ENCODE measurements around the gene ISYNA1.

The ISYNA1 gene

DNA sequence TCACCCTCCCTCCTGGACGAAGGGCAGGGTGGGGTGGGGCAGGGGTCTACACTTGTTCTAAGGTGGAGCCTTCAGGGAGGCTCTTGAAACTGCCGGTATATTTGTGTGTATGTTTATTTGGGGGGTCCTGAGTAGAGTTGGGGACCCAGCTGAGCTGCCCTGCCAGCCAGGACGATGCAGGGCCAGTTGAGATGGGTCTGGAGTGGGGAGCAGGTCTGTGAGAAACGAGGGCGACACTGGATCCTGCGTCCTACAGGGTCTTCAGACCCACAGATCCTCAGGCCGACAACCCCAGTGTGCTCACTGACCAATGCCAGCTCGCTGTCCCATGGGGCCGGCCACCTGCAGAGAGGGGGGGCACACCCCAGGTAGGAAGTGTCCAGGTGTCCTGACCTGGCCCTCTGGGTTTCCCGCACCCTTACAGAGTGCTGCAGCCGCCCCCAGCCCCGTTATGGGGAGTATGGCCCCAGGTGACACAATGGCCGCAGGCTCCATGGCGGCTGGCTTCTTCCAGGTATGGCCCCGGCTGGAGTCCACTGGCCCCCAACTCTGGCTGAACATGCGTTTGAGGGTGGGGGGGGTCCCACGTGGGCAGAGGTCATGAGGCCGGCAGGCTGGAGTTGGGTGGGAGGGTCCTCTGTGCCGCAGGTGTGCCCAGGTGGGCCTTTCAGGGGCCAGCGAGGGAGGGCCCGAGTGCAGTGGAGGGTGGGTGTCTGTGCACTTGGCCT lies 7.4 kb downstream of the ISYNA1 start:
- DNase-seq, result no peak

DNA sequence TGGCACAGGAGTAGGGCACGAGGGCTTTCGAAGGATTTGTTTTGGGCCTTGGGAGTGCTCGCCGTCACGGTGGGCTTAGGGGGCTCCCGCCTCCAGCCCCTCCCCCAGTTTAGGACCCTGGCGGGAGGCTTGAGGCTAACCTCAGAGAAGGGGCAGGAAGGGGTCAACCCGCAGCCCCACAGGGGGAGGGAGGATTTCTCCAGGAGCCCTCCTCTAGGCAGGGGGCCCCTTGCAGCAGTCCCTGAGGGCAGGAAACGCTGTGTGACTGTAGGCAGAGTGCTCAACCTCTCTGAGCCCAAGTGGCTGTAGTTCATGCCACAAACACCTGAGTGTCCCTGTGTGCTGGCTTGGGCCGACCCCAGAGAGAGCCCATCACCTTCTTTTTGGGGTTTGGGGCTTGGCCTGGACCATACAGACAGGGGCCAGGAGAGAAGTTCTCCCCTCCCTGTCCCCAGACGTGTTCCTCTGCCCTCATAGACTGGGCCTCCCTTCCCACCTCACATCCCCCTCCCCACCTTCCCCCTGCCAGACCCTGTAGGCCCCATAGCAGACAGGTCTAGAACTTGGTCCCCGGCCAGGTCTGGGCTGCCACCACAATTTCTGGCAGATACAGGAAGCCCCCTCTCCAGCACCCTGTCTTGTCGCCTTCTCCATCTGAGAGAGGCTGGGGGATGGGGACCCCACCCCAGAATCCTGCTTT lies 8.1 kb downstream of the ISYNA1 start:
- no peak for DNase-seq

DNA sequence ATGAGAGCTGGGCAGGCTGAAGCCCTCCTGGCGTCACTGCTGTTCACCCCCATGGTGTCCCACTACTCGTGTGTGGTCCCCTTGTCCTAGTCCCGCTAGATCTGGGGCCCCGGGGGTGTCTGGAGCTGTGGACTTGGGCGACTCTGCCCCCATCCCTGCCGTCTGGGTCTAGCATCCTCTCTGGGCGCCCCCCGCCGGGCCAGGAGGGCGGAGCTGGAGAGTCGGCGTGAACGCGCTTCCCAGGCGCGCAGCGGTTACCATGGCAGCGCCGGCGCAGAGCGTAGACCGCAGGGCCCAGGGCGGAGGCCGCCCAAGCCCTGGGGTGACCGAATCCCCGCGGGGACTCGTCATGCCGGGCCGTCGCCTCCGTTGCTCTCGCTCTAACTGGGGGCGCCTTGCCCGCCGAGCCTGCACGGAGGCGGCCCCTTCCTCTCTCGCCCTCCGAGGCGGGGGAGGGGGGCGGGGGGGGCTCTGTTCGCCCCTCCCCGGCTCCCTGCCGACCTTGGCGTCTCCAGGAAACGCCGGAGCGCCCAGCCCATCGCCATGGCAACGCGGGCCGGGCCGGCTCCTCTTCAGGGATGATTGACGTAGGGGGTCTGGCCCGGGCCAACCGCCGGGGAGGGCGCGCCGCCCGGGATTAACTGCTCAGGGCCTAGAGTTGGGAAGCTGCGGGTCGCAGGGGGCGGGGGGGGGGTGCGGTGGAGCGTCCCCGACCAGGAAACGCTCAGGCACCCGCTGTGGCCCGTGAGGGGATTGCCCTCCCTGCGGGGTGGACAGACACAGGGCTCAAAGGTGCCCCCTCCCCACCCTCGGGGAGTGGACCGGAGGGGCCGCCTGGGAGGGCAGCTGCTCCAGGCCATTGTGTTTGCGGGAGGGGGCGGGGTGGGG lies 8.9 kb downstream of the ISYNA1 start:
- DNase-seq, result no peak

DNA sequence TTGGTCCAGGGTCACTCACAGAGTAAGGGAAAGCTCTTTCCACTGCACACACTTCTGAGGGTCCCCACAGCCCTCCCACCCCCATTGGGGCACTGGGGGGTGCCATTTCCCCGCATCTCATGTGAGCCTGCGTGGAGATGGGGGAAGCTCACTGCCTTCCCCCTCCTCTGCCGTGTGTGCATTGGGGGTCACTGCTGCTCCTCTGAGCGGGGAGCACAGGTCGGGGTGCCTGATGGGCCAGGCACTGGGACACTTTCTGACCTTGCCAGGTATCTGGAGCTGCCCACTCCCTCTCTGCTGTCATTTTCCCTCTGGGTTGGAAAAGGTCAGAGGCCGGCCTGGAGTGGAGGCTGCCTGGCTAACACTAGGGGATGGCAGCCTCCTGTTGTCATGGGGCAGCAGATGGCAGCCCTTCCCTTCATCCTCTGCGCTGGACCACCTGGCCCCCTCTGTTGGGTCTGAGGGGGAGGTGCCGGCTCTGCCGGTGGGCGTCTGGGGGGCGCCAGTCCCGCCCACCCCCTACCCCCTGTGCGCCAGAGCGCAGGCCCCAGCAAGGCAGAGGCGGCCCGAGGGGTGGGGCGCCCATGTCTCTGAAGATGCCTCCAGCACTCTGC lies 9.7 kb downstream of the ISYNA1 start:
- no peak for DNase-seq

DNA sequence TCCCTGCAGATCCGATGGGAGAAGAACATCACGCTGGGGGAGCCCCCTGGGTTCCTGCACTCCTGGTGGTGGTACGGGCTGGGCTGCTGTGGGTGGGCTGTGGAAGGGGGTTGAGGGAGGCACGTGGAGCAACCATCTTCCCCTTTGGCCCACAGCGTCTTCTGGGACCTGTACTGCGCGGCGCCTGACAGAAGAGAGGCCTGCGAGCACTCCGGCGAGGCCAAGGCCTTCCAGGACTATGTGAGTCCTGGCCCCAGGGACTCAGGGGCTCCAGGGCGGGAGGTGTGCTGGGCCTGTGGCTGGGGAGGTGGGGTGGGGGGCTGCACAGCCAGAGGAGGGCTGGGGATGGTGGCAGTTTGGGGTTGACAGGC lies 10.2 kb downstream of the ISYNA1 start:
- DNase-seq, result no peak

DNA sequence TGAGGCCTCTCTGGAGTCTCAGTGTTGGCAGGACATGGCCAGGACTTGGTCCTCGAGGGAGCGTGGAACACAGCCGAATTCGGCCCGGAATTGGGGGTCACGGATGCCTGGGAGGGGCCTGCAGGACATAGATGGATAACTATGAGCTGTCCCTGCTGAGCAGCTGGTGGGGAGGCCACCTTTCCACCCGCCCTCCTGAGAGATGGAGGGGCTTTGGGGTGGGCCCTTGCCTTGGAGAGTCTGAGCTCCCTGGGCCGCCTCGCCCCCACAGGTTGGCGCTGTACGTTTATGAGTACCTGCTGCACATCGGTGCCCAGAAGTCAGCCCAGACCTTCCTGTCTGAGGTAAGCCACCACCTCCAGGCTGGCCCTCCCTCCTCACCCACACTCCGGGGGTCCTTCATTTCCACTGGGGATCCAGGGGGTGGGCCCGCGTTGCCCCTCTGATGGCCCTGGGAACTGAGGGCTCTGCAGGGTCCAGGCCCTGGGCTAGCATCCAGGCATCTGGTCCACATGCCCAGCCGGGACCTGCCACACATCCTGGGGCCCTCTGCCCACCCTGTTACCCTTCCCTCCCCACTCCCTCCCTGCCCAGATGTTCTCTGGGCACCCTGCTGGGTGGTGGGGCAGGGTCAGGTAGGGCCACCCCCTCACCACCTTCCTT lies 10.7 kb downstream of the ISYNA1 start:
- no peak for DNase-seq

DNA sequence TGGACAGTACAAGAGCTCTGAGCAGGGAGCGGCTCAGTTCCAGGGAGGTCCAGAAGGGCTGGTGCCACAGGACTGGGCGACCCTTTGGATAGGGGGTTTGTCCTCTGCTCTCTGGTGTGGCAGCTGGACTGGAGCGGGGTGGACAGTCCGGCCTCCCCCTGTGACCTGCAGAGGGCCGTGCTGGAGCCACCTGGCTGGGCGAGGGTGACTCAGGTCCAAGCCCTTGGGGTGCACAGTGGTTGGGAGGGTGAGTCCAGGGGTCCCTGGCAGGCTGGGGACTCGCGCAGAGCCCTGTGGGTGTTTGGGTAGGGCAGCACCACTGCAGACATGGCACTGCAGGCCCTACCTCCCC lies 11.5 kb downstream of the ISYNA1 start:
- DNase-seq, result no peak

DNA sequence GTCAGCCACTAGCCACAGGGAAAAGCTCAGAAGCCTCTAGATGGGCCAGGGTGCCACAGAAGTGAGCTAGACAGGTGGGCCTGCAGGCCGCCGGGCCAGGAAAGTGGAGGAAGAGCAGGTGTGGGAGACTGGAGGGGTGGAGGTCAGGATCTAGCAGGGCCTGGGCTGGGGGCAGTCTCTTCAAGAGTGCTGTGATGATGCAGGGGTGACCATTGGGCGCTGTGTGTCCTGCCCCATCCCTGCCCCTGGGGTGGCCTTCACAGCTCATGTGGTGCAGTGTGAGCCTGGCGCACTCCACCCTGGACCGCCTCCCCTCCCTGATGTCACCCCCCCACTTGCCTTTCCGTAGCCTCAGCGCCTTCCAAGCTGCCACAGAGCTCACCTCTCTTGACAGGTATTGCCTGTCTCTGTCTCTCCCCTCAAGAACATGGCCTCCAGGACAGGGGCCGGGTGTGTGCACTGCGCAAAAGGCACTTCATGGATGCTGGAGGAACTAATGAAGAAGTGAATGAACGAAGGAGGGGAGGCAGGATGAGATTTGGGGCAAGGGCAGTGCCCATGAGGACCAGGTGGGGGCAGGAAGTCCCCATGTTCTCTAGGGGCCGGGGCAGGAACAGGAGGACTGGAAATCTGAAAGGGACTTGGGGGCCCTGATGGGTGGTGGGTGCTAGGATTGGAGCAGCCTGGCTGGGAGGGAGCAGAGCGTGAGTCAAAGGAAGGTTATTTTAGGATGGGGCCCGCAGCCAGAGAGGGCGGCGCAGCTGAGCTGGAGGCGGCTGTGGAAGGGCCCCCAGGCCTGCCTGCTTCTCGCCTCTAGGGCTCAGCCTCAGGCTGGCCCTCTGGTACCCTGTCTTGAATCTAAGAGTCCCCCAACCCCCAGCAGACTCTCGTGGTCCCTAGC lies 12.2 kb downstream of the ISYNA1 start:
- DNase-seq, result no peak

DNA sequence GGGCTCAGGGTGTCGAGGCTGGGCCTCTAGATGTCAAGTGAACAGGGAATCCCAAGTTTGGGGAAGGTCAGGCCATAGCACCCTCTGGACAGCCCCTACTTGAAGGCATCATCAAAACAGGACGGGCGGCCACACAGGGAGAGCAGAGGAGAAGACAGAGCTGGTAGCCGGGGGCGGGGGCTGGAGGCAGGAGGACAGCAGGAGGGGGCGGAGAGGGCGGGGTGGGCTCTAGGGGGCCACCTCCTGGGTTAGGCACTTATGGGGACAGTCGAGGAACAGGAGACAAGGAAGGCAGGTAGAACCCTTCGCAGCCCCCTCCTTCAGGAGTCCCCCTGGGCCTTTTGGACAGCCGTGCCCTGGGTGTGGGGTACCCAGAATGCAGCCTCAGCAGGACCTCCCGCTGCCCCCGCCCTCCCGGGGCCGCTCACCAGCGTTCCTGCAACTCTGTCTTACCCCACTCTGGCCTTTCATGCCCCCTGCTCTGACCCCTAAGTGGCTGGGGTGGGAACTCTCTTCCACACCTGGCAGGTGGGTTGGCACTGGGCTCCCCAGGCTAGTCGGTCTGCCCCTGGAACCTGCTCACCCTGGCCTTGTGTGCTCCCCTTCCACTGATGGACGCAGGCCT lies 12.9 kb downstream of the ISYNA1 start:
- DNase-seq, result no peak

DNA sequence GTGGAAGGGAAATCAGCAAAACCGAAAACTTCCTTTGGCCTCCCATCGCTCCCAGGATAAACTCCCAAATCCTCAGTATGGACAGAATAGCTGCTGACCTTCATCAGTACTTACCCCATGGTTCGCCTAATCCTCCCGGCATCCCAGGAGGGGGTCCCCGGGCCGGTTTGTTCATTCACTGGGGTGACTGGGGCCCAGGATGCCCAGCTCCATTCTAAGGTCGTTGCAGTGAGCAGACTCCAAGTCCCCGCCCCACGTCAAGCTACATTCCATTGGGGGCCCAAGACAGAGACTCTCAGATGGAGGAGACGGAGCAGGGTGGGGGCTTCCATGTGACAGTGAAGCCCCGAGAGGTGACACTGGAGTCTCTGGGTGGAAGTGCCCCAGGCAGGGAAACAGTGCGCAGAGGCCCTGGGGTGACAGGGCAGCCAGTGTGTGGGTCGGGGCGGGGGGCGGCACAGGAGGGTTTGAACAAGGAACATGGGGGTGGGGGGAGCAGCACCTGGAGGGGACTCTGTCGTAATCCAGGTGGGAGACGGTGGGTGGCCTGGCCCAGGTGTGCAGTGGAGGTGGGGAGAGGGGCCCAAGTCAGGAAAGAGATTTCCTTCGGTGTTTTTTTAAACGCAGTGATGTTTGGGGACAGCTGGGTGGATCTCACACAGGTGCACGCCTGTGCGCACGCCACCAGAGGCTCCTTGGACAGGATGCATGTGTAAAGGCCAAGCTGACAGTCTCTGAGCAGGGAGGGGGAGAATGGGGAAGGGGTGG lies 13.6 kb downstream of the ISYNA1 start:
- no peak for DNase-seq

DNA sequence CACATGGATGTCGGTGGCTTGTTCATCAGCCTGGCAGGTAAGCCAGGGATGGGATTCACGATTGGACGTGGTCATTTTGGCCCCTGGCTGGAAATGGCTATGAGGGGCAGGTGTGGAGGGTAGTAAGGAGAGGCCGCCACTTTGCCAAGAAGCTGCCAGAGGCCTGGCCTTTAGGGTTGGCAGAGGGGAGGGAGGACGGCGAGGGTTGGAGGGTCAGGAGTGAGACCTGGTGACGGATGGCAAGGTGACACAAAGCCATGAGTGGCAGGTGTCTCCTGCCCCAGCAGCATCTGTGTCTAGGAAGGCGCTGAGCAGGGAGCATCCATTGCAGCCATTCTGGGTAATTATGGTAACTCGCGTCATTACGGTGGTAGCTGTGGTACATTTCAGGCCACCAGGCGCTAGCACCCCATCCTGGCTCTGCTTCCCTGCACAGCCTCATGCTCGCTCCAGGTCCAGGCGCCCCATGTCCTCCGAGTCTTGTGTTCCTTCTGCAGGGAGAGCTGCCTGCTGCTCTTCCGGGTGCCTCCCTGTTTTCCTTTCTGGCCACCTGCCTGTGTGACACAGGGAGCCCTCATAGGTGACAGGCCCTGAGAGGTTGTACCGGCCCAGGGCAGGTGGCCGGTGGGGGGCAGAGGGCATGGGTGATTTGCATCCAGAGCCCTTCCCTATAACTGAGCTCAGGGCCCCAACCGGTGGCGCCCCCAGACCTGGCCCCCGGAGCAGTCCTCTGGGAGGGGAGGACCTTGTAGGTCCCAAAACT lies 14.5 kb downstream of the ISYNA1 start:
- no peak for DNase-seq

DNA sequence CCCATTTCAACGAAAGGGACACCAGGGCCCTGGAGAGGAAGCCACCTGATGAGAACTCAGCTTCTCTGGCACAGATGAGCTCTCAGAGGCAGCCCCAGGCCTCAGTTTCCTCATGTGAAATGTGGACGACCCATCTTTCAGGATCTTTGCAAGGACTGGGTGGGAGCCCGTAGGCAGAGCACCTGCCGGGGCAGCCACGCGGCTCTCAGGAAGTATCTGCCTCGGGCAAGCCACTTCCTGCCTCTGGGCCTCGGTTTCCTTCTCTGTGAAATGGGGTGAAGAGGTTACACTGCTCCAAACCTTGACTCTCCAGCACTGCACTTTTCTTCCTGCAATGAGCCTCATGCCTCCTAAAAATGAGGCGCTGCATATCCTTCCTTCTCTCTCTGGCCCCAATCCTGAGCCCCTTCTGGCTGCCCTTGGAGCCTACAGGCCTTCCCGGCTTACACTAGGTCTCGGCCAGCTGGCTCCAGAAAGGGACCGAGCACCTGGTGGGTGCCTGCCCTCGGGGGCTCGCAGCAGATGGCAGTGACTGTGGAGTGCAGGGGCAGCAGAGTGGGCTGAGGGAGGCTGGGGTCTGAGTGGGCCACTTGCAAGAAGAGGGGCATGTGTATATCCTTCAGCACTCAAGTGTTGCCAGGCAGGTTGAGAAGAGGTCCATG lies 15.3 kb downstream of the ISYNA1 start:
- no peak for DNase-seq

DNA sequence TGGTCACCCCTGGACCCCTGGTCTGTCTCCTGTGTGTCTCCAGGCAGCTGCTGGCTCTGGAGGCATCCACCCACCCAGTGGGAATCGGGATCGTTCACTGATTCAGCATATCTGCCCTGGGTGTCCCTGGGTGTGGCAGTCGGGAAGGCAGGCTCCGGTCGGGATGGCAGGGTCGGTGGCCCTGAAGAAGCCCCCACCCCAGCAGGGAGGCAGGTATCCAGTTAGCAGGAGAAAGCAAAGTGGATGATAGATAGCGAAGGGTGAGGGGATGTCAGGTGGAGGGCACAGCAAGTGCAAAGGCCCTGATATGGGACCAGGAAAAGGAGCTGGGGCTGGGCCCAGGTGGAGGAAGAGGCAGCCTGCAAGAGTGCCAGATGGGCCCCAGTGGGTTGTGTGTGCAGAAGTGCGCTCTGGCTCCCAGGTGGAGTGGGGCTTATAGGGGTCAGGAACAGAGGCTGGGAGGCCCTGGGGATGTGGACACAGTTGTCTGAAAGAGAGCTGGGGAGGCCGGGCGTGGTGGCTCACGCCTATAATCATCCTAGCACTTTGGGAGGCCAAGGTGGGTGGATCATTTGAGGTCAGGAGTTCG lies 16.5 kb downstream of the ISYNA1 start:
- no peak for DNase-seq

DNA sequence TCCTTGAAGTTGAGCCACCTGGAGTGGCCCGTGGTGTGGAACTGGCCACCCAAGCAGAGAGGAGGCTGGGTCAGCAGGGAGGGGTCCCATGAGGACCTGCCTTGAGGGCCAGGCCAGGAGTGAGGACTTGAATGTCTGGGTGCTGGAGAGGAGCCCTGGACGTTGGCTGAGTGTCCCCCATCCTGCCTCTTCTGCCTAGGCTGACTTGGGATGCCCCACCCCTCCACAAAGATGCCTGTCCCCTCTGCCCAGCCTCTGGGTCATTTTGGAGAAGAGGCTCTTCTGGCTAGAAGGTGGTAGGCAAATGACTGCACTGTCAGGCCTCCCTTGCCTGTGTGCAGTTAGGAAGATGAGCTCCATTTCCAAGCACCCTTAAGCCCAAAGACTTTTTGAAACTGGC lies 17.0 kb downstream of the ISYNA1 start:
- no peak for DNase-seq

DNA sequence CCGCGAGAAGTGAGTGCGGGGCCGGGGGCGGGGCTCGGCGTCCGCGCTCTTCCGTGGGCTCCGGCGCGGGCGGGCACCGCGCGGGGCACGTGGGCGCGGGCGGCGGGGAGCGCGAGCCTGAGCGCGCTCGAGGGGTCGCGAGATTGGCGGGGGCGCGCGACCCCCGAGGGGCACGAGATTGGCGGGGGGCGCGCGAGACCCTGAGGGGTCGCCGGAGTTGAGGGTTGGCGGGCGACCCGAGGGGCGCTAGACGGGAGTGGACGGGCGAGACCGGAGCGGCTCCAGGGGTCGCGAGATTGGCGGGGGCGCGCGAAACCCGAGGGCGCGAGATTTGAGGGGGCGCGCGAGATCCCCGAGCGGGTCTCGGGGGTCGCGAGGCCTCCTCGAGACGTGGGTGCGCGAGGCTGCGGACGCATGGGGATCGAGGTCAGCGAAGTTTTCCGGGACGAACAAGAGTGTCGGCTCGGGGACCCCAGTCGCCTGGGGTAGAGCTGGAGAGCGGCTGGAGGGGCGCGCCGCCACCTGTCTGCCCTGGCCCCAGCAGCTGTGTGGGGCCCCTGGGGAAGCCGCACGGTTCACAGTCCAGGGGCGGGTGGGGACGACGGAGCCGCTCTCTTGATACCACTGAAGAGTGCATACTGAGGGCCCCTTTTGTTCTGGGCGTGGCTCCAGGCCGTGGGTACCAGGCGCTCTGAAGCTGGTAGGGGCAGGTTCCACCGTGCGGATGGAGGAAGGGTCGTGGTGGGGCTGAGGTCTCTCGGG lies 18.1 kb downstream of the ISYNA1 start:
- no peak for DNase-seq

DNA sequence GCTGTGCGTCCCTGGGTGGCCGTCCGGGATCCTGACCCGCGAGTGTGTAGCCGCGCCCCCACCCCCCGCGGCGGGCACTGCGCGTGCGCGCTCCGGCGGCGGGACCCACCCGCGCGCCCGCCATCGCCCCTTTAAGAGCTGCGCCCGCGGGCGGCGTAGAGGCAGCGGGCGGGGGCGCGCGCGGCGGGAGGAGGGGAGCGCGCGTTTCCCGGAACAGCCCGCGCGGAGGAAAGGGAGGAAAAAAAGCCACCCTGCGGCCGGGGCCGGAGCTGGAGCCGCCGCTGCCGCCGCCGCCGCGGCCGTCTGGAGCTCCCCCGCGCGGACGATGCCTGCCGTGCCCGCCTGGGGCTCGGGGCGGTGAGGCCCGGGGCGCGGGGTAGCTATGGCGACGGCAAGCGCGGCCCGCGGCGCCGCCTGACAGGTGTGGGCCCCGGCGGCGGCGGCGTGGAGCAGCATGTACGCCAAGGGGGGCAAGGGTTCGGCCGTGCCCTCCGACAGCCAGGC lies 18.7 kb downstream of the ISYNA1 start, which contains the start of gene SSBP4:
TSS of gene SSBP4 (plus strand) at position 204 of the 504 bp plus-strand sequence. CDS start at position 455, 251 bp downstream.
- peak; percentile 27 for DNase-seq

DNA sequence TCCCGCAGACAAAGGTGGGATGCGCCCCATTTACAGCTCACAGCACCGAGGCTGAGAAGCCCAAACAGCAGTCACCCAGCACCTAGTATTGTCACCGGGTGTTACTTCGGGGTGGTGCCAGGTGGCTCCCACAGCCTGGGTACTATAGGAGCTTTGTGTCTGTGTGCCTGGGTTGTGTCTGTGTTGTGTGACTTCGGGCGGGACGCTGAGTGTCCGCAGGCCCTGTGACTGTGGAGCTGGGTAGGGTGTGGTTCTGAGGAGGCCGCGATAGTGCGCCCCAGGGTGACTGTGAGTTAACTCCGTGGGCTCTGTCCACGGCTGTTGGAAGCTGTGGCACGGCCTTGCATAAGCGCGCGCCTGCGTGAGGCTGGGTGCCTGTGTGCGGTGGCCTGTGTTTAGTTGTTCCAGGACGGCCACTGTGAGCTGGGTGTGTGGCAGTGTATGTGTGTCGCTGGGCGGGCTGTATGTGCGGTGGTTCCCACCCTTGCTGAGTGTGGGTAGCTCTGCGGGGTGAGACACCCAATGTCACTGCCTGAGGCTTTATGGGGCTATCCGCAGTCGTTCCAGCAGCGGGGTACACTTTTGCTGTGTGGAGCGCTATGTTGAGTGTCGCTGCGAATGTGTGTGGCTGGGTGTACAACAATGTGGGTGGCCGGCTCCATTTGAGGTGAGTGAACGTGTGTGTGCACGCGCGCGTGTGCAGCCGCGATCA lies 19.3 kb downstream of the ISYNA1 start:
- no peak for DNase-seq

All from SHP77 treated with DMSO at 0.1 percent for 48 hours (cell line).